ENCODE results near the gene TMCO1.
"Not testable (repeated sequence)": the region's sequence is repeated elsewhere in the genome, so short reads cannot be mapped to it uniquely, and the experiment has no call there.

TMCO1 gene

GRCh38 chr1:165683848-165684485 is 84.7 kb downstream of the TMCO1 start:
- no peak for DNase-seq

- DNase-seq, result not testable (repeated sequence)
Observed at GRCh38 chr1:165680773-165681172, 87.9 kb downstream of the TMCO1 start.

GRCh38 chr1:165680303-165680702 is 88.4 kb downstream of the TMCO1 start:
- DNase-seq, result no peak

- DNase-seq, result no peak
Observed at GRCh38 chr1:165679282-165680036, 89.2 kb downstream of the TMCO1 start.

- peak; percentile 7 for DNase-seq
Observed at GRCh38 chr1:165678509-165678908, 90.2 kb downstream of the TMCO1 start.
